Measurements from ENCODE around the gene FCN1.

Gene FCN1

DNA sequence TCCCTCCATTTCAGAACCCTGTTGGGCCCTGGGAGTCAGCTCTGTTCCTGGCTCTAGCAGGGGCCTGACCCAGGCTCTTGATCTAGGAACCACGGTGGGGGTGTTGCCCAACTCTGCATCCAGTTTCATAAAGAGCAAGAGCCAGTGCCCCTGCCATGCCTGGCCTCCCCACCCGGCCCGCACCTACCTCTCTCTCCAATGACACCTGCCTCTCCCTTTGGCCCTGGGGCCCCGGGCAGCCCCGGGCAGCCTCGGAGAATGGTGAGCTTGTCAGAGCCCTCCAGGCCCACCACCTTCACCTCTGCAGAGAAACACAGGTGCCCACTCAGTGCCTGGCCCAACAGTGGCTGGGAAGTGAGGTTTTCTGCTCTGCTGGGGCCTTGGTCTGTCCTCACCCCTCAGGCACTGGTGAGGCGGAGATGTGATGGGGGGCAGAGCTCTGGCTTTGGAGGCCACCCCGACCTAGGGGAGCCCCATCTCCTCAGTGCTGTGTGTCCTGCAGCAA is 1.5 kb downstream of the FCN1 start:
- Histone ChIP-seq H3K4me2 (ENCODE audit: low read depth, low read length) (no peak overlapping the region), H3K9me2 (replicated peaks; ENCODE audit: insufficient read depth, low read length) (no peaks in the 10 kb centered on the region), H3F3A (ENCODE audit: insufficient read depth, low read length) (no peaks in the 10 kb centered on the region), H3K9ac (ENCODE audit: low read length) (no peak overlapping the region), H3K79me2 (ENCODE audit: low read length) (no peaks in the 10 kb centered on the region), H2AFZ (ENCODE audit: low read length) (no peak overlapping the region), H3K27ac (ENCODE audit: low read length) (no peak overlapping the region), H4K20me1 (ENCODE audit: insufficient read depth, low read length) (no peaks in the 10 kb centered on the region), H3K9me3 (replicated peaks; ENCODE audit: insufficient read depth, low read length) (no peaks in the 10 kb centered on the region), H3K4me1 (ENCODE audit: low read length) (no peaks in the 10 kb centered on the region), H3K27me3 (replicated peaks; ENCODE audit: insufficient read depth, low read length) (peaks cover 91% of the 10 kb centered on the region), H3K4me3 (ENCODE audit: low read length) (no peak overlapping the region), H3K36me3 (replicated peaks; ENCODE audit: insufficient read depth, low read length) (no peaks in the 10 kb centered on the region)
- TF ChIP-seq, protein P1, sequence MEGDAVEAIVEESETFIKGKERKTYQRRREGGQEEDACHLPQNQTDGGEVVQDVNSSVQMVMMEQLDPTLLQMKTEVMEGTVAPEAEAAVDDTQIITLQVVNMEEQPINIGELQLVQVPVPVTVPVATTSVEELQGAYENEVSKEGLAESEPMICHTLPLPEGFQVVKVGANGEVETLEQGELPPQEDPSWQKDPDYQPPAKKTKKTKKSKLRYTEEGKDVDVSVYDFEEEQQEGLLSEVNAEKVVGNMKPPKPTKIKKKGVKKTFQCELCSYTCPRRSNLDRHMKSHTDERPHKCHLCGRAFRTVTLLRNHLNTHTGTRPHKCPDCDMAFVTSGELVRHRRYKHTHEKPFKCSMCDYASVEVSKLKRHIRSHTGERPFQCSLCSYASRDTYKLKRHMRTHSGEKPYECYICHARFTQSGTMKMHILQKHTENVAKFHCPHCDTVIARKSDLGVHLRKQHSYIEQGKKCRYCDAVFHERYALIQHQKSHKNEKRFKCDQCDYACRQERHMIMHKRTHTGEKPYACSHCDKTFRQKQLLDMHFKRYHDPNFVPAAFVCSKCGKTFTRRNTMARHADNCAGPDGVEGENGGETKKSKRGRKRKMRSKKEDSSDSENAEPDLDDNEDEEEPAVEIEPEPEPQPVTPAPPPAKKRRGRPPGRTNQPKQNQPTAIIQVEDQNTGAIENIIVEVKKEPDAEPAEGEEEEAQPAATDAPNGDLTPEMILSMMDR (IDR thresholded peaks at IDR 0.05; ENCODE audit: low read length): no peak
- TF ChIP-seq EZH2phosphoT487 (IDR thresholded peaks at IDR 0.05; ENCODE audit: low read length) (no peak), EZH2 (optimal IDR thresholded peaks at IDR 0.05; ENCODE audit: low read depth, low read length) (no peak)
- DNase-seq: no peak

DNA sequence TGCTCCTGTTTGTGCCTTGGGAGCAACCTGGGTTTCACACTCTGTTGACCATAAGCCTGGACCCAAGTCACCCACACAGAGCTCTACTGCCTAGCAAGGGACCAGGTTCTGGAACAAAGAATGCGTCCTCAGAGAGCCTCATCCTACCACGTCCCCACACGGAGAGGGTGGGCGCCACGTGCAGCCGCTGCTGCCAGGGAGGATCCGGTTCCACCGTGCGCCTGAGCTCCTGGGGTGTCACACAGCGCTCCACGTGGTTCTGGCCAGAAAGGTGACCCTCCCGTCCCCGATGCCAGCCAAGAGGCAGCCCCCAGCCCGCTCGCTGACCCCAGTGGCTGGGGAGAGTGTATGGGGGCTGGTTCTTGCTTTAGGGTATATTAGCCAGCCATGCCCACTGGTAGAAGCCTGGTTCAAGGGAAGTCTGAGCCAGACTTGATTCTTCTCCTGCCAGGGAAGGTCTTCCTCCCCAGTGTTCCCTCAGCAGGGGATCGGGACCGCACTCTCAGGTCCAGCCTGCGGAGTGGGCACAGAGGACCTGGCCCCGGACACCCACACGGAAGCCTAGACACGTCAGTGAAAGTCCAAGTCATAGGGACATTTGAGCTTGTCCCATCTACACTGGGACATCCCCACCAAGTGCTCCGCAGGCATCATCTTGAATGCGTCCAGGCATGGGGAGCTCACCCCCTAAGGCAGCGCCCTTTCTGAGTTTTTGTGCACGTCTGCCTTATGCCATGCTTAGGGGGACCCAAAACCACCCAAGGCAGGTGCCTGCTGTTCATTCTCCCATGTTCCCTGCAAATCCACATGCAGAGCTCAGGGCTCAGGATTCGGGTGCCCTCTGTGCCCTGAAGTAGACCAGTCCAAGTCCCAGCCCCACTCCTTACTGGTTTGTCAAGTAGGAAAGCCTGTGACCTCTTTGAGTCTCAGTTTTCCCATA is 2.4 kb downstream of the FCN1 start:
- no peak for DNase-seq
- no peaks in the 10 kb centered on the region for H3K36me3 ChIP-seq (replicated peaks; ENCODE audit: insufficient read depth, low read length)
- H4K20me1 ChIP-seq (ENCODE audit: insufficient read depth, low read length): no peaks in the 10 kb centered on the region
- H3K27me3 ChIP-seq (replicated peaks; ENCODE audit: insufficient read depth, low read length): peaks cover 96% of the 10 kb centered on the region
- no peaks in the 10 kb centered on the region for H3K79me2 ChIP-seq (ENCODE audit: low read length)
- no peak overlapping the region for H2AFZ ChIP-seq (ENCODE audit: low read length)
- no peak overlapping the region for H3K4me3 ChIP-seq (ENCODE audit: low read length)
- no peaks in the 10 kb centered on the region for H3K9me3 ChIP-seq (replicated peaks; ENCODE audit: insufficient read depth, low read length)
- TF ChIP-seq, protein P1 (IDR thresholded peaks at IDR 0.05; ENCODE audit: low read length): no peak
- no peak for TF ChIP-seq EZH2 (optimal IDR thresholded peaks at IDR 0.05; ENCODE audit: low read depth, low read length)
- TF ChIP-seq EZH2phosphoT487 (IDR thresholded peaks at IDR 0.05; ENCODE audit: low read length): no peak
- no peak overlapping the region for H3K9ac ChIP-seq (ENCODE audit: low read length)
- H3K4me1 ChIP-seq (ENCODE audit: low read length): no peaks in the 10 kb centered on the region
- H3K4me2 ChIP-seq (ENCODE audit: low read depth, low read length): no peak overlapping the region
- no peak overlapping the region for H3K27ac ChIP-seq (ENCODE audit: low read length)
- H3K9me2 ChIP-seq (replicated peaks; ENCODE audit: insufficient read depth, low read length): no peaks in the 10 kb centered on the region
- no peaks in the 10 kb centered on the region for H3F3A ChIP-seq (ENCODE audit: insufficient read depth, low read length)

DNA sequence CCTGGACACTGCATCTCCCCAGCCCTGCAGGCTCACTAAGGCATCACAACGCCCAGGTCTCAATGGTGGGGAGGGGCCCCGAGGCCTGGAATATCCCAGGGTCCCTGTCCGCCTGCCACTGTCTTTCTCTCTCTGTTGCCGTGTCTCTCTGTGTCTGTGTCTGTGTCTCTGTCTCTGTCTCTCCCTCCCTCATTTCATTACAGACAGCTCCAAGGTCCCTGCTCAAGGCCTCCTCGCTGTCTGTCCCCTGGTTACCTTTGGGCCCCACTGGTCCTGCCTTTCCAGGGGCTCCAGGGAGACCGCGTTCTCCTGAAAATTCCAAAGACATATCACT is 3.2 kb downstream of the FCN1 start:
- no peak overlapping the region for H3K27ac ChIP-seq (ENCODE audit: low read length)
- no peaks in the 10 kb centered on the region for H3K9me3 ChIP-seq (replicated peaks; ENCODE audit: insufficient read depth, low read length)
- H4K20me1 ChIP-seq (ENCODE audit: insufficient read depth, low read length): no peaks in the 10 kb centered on the region

More for the DNA sequence above, 3.2 kb downstream of the FCN1 start:
- Histone ChIP-seq H3K27me3 (replicated peaks; ENCODE audit: insufficient read depth, low read length) (peaks cover 96% of the 10 kb centered on the region), H3K36me3 (replicated peaks; ENCODE audit: insufficient read depth, low read length) (no peaks in the 10 kb centered on the region), H3K4me2 (ENCODE audit: low read depth, low read length) (no peak overlapping the region), H3F3A (ENCODE audit: insufficient read depth, low read length) (no peaks in the 10 kb centered on the region), H3K4me3 (ENCODE audit: low read length) (no peak overlapping the region), H3K9ac (ENCODE audit: low read length) (no peak overlapping the region), H3K4me1 (ENCODE audit: low read length) (no peaks in the 10 kb centered on the region), H3K79me2 (ENCODE audit: low read length) (no peaks in the 10 kb centered on the region), H2AFZ (ENCODE audit: low read length) (no peak overlapping the region), H3K9me2 (replicated peaks; ENCODE audit: insufficient read depth, low read length) (no peaks in the 10 kb centered on the region)
- TF ChIP-seq, protein P1 (IDR thresholded peaks at IDR 0.05; ENCODE audit: low read length): no peak
- TF ChIP-seq EZH2phosphoT487 (IDR thresholded peaks at IDR 0.05; ENCODE audit: low read length): no peak
- TF ChIP-seq EZH2 (optimal IDR thresholded peaks at IDR 0.05; ENCODE audit: low read depth, low read length): no peak
- DNase-seq: no peak
